Measurements from ENCODE around the gene GPER1.
A peak's percentile ranks its signal among the peaks of the same experiment; 100 is the strongest.
"Not testable (repeated sequence)": the region's sequence is repeated elsewhere in the genome, so short reads cannot be mapped to it uniquely, and the experiment has no call there.

The GPER1 gene

GRCh38 chr7:1087952-1088920 is at the start of gene GPER1:
Gene GPER1 (plus strand): TSS chr7:1088113. CDS start chr7:1091729, 3,616 bp downstream.
- no peak for DNase-seq (ENCODE audit: low read depth in 2 of 3, low spot score in 1 of 3)

GRCh38 chr7:1040233-1040632 is 47.7 kb upstream of the GPER1 start:
- DNase-seq (ENCODE audit: low read depth in 2 of 3, low spot score in 1 of 3) = not testable (repeated sequence)

- DNase-seq (ENCODE audit: low read depth in 2 of 3, low spot score in 1 of 3) = no peak
Measured at GRCh38 chr7:1040790-1041189, 47.1 kb upstream of the GPER1 start.

GRCh38 chr7:1041551-1042491 is 46.1 kb upstream of the GPER1 start:
- no peak for DNase-seq (ENCODE audit: low read depth in 2 of 3, low spot score in 1 of 3)

- DNase-seq (ENCODE audit: low read depth in 2 of 3, low spot score in 1 of 3) = no peak
Measured at GRCh38 chr7:1042492-1042833, 45.5 kb upstream of the GPER1 start.

GRCh38 chr7:1043552-1044188 is 44.2 kb upstream of the GPER1 start:
- DNase-seq (ENCODE audit: low read depth in 2 of 3, low spot score in 1 of 3) = no peak

GRCh38 chr7:1044189-1045068 is 43.5 kb upstream of the GPER1 start, which contains the start of gene GPR146:
Gene GPR146 (plus strand): TSS chr7:1044546. CDS start chr7:1057516, 12,970 bp downstream.
- DNase-seq (ENCODE audit: low read depth in 2 of 3, low spot score in 1 of 3) = peak; percentile 81 to 93 (median 91)

GRCh38 chr7:1045069-1046063 is 42.5 kb upstream of the GPER1 start:
- no peak for DNase-seq (ENCODE audit: low read depth in 2 of 3, low spot score in 1 of 3)

GRCh38 chr7:1046722-1047679 is 40.9 kb upstream of the GPER1 start:
- no peak for DNase-seq (ENCODE audit: low read depth in 2 of 3, low spot score in 1 of 3)

GRCh38 chr7:1049006-1049741 is 38.7 kb upstream of the GPER1 start:
- no peak for DNase-seq (ENCODE audit: low read depth in 2 of 3, low spot score in 1 of 3)

GRCh38 chr7:1049801-1050200 is 38.1 kb upstream of the GPER1 start:
- DNase-seq (ENCODE audit: low read depth in 2 of 3, low spot score in 1 of 3) = no peak

GRCh38 chr7:1050254-1050906 is 37.5 kb upstream of the GPER1 start:
- no peak for DNase-seq (ENCODE audit: low read depth in 2 of 3, low spot score in 1 of 3)

- no peak for DNase-seq (ENCODE audit: low read depth in 2 of 3, low spot score in 1 of 3)
Measured at GRCh38 chr7:1050956-1051690, 36.8 kb upstream of the GPER1 start.

GRCh38 chr7:1052031-1052818 is 35.7 kb upstream of the GPER1 start:
- DNase-seq (ENCODE audit: low read depth in 2 of 3, low spot score in 1 of 3) = no peak

GRCh38 chr7:1053002-1053411 is 34.9 kb upstream of the GPER1 start:
- DNase-seq (ENCODE audit: low read depth in 2 of 3, low spot score in 1 of 3) = no peak
